ENCODE results near the gene SDR9C7.

DNA sequence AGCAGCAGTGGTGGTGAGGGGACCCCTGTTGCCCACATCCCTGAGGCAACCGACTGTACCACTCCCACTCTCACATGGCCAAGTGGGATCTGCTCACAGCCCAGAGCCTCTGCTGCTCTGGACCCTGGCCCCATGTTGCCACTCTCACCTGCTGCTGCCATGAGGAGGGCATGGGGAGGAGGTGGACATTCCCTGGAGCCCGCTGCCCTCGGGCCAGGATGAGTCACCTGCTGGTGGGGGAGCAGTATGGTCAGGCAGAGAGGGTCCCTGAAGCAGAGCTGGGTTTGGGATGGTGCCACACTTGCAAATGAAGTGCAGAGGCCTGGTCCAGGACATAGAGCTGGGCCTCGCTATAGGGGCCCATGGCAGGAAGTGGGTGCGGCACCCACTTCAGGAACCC lies 26.1 kb downstream of the SDR9C7 start:
- TF ChIP-seq POLR2AphosphoS5 (IDR thresholded peaks at IDR 0.05) = no peak
- no peak for TF ChIP-seq CTCF (IDR thresholded peaks at IDR 0.05)
- no peak for TF ChIP-seq EP300 (IDR thresholded peaks at IDR 0.05)

Data from gastroesophageal sphincter (tissue), 3 donors.